Stimulated activated CD4-positive, alpha-beta T cell treated with anti-CD3 and anti-CD28 coated beads, Interleukin-4, amount 100 ng/mL, for 48 hours (primary cell): Measurements from ENCODE around the gene PANX2.
A peak's percentile ranks its signal among the peaks of the same experiment; 100 is the strongest.
"Not testable (repeated sequence)": the region's sequence is repeated elsewhere in the genome, so short reads cannot be mapped to it uniquely, and the experiment has no call there.

Source experiments
- DNase-seq, 2 donors: peaks; one replicate each; pipeline ENCODE4 v3.0.0-alpha.2; 2020; ENCODE audit warnings: low read depth in 2 of 2

The PANX2 gene

GRCh38 chr22:50197856-50198623 is 27.5 kb downstream of the PANX2 start:
- no peak for DNase-seq

GRCh38 chr22:50198624-50199017 is 28.1 kb downstream of the PANX2 start:
- DNase-seq, result no peak

GRCh38 chr22:50199251-50199721 is 28.8 kb downstream of the PANX2 start:
- no peak for DNase-seq

- DNase-seq, result no peak
Observed at GRCh38 chr22:50199829-50200460, 29.4 kb downstream of the PANX2 start.

GRCh38 chr22:50200461-50201190 is 30.1 kb downstream of the PANX2 start, which contains the start of gene SELENOO:
TSS of gene SELENOO (plus strand) at chr22:50201011. CDS start at chr22:50201037, 26 bp downstream.
- peak; percentile 87 to 93 for DNase-seq

GRCh38 chr22:50201191-50202129 is 30.9 kb downstream of the PANX2 start:
- no peak for DNase-seq

- no peak for DNase-seq
Observed at GRCh38 chr22:50202130-50202666, 31.7 kb downstream of the PANX2 start.

GRCh38 chr22:50203288-50203687 is 32.8 kb downstream of the PANX2 start:
- no peak for DNase-seq

- DNase-seq, result no peak
Observed at GRCh38 chr22:50204571-50204970, 34.0 kb downstream of the PANX2 start.

GRCh38 chr22:50204998-50205397 is 34.5 kb downstream of the PANX2 start:
- not testable (repeated sequence) for DNase-seq

GRCh38 chr22:50205781-50206569 is 35.4 kb downstream of the PANX2 start:
- DNase-seq, result no peak

- DNase-seq, result no peak
Observed at GRCh38 chr22:50206599-50206998, 36.1 kb downstream of the PANX2 start.

- no peak for DNase-seq
Observed at GRCh38 chr22:50207383-50208140, 37.0 kb downstream of the PANX2 start.

GRCh38 chr22:50208430-50208938 is 38.0 kb downstream of the PANX2 start:
- DNase-seq, result no peak

- DNase-seq, result no peak
Observed at GRCh38 chr22:50208939-50209892, 38.7 kb downstream of the PANX2 start.

GRCh38 chr22:50209893-50210292 is 39.4 kb downstream of the PANX2 start:
- DNase-seq, result peak; percentile 55 to 65

GRCh38 chr22:50210378-50211139 is 40.0 kb downstream of the PANX2 start:
- no peak for DNase-seq
